Colonic mucosa (tissue), 4 donors: ENCODE measurements around the gene PLTP. TPM values are rescaled to one million over a fixed set of nuclear protein-coding genes. Genes with fewer than 3 reads are reported as not detected.

Experiments
- DNase-seq: peaks from one replicate; pipeline ENCODE4 v3.0.0-alpha.2; 2020
- H3K27ac ChIP-seq: fragments of 200-600 bp; one replicate; pipeline ENCODE4 v1.8.0; 2021
- H3K27me3 ChIP-seq: fragments of 200-600 bp; one replicate; pipeline ENCODE4 v1.8.0; 2021
- H3K36me3 ChIP-seq: fragments of 200-600 bp; one replicate; pipeline ENCODE4 v1.8.0; 2021
- H3K4me1 ChIP-seq: fragments of 200-600 bp; one replicate; pipeline ENCODE4 v1.8.0; 2021; ENCODE audit warnings: mild to moderate bottlenecking
- H3K4me3 ChIP-seq: fragments of 200-600 bp; one replicate; pipeline ENCODE4 v1.8.0; 2021
- H3K9ac ChIP-seq, 2 donors: one replicate each; pipeline ENCODE4 v1.7.0; 2013; ENCODE audit warnings: control low read depth in 2 of 2, low read depth in 2 of 2, low read length in 2 of 2
- H3K9me3 ChIP-seq: fragments of 200-600 bp; one replicate; pipeline ENCODE4 v1.8.0; 2021
- intact Hi-C: fragments of 100-400 bp; cut with DNase I; formaldehyde crosslinking; loops from one replicate; pipeline ENCODE4 v1.14.1; 2022
- total RNA-seq, 2 donors: library from RNA; stranded (reverse); fragmentation: NEBNext Ultra II Directional in 1 of 2; extraction: Animal tissue kit (Norgen Biotek cat#: 25700) in 1 of 2; gene quantifications; one replicate each; pipeline ENCODE4 v1.2.1, GENCODE V29; 2021
- TF ChIP-seq, protein P1 (sequence below): fragments of 200-600 bp; IDR thresholded peaks from one replicate; pipeline ENCODE4 v1.8.0; 2022; ENCODE audit warnings: antibody characterized with exemption, mild to moderate bottlenecking
- donor health status: healthy.
- donor health status: DM: no; HTN: no; CAD: no.
- donor health status: DM: no; HTN: no; CAD: no.

Gene PLTP
- total RNA-seq, 2 donors from 2014 or later: 17.4 to 36.2 TPM

DNA sequence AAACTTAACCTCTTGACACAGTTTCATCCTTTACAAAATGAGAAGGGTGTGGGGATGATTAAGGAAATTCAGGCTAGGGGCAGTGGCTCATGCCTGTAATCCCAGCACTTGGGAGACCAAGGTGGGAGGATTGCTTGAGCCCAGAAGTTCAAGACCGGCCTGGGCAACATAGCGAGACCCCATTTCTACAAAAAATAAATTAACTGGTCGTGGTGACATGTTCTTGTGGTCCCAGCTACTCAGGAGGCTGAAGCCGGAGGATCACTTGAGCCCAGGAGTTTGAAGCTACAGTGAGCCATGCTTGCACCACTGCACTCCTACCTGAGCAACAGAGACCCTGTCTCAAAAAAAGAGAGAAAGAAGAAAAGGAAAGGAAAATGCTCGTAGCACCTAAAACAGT lies 45.5 kb downstream of the PLTP start:
- Histone ChIP-seq H3K9ac (no peak overlapping the region), H3K9me3 (no peaks in the 10 kb centered on the region), H3K4me3 (no peak overlapping the region), H3K27me3 (no peaks in the 10 kb centered on the region), H3K4me1 (no peaks in the 10 kb centered on the region), H3K27ac (peak overlapping the region; percentile 54), H3K36me3 (no peaks in the 10 kb centered on the region)
- DNase-seq: no peak
- TF ChIP-seq, protein P1, sequence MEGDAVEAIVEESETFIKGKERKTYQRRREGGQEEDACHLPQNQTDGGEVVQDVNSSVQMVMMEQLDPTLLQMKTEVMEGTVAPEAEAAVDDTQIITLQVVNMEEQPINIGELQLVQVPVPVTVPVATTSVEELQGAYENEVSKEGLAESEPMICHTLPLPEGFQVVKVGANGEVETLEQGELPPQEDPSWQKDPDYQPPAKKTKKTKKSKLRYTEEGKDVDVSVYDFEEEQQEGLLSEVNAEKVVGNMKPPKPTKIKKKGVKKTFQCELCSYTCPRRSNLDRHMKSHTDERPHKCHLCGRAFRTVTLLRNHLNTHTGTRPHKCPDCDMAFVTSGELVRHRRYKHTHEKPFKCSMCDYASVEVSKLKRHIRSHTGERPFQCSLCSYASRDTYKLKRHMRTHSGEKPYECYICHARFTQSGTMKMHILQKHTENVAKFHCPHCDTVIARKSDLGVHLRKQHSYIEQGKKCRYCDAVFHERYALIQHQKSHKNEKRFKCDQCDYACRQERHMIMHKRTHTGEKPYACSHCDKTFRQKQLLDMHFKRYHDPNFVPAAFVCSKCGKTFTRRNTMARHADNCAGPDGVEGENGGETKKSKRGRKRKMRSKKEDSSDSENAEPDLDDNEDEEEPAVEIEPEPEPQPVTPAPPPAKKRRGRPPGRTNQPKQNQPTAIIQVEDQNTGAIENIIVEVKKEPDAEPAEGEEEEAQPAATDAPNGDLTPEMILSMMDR: no peak
- intact Hi-C loops: no loop called here

DNA sequence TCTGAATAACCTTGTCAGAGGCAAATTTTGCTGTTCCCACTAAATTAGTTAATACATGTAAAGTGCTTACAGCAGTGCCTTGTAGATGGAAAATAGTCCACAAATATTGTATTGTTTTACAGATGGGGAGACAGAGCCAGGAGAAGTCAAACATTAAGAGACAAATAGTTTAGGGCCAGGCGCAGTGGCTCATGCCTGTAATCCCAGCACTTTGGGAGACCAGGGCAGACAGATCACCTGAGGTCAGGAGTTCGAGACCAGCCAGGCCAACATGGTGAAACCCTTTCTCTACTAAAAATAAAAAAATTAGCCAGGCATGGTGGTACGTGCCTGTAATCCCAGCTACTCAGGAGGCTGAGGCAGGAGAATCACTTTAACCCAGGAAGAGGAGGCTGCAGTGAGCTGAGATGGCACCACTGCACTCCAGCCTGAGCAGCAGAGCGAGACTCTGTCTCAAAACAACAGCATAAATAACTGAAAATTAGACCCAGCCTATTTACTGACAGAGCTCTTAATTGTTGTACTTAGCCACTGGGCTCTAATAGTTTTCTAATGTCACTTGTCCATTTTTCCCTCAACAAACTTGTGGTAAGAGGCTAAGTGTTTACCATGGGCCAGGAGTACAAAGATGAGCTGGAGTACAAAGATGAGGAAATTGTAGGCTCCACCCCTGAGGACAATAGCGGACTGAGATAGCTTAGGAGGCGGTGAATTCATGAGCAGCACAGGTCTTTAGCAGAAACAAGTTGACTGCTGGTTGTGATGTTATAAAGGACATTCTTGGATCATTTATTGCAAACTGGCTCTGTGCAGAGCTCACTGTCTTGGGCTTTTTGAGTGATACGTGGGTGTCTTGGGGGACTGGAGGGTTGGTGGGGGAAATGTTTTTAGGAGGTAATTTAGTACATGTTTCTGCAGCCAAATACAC lies 48.1 kb downstream of the PLTP start:
- DNase-seq: peak; percentile 44

DNA sequence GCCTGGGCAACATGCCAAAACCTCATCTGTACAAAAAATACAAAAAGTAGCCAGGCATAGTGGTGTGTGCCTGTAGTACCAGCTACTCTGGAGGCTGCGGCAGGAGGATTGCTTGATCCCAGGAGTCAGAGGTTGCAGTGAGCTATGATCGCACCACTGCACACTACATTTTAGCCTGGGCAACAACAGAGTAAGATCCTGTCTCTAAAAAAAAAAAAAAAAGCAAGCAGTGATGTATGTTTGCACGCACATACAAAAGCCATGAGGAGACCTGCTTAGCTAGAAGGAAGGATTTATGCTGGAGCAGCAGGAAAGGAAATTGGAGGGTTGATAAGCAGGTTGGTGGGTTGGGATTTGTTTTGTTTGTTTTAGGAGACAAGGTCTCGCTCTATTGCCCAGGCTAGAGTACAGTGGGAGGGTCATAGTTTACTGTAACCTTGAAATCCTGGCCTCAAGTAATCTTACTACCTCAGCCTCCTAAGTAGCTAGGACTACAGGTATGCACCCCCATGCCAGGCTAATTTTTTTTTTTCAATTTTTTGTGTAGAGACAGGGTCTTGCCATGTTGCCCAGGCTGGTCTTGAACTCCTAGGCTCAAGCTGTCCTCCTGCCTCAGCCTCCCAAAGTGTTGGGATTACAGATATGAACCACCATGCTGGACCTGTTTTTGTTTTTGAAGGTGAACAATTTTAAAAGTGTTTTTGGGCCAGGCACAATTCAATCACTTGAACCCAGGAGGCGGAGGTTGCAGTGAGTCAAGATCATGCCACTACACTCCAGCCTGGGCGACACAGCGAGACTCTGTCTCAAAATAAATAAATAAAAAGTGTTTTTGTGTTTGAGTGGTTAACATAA lies 50.5 kb downstream of the PLTP start:
- intact Hi-C loops: no loop called here
- no peak overlapping the region for H3K4me3 ChIP-seq
- H3K27me3 ChIP-seq: no peaks in the 10 kb centered on the region
- H3K36me3 ChIP-seq: no peaks in the 10 kb centered on the region
- TF ChIP-seq, protein P1: no peak
- H3K9ac ChIP-seq: no peak overlapping the region
- peaks cover 11% of the 10 kb centered on the region for H3K4me1 ChIP-seq
- DNase-seq: peak; percentile 35
- no peaks in the 10 kb centered on the region for H3K9me3 ChIP-seq
- H3K27ac ChIP-seq: peak overlapping the region; percentile 53

More for the DNA sequence above, 48.1 kb downstream of the PLTP start:
- intact Hi-C loops: no loop called here
- Histone ChIP-seq H3K4me3 (no peak overlapping the region), H3K9ac (no peak overlapping the region), H3K36me3 (no peaks in the 10 kb centered on the region), H3K9me3 (no peaks in the 10 kb centered on the region), H3K27ac (peak overlapping the region; percentile 53), H3K27me3 (no peaks in the 10 kb centered on the region), H3K4me1 (peaks cover 6% of the 10 kb centered on the region)
- TF ChIP-seq, protein P1: no peak

DNA sequence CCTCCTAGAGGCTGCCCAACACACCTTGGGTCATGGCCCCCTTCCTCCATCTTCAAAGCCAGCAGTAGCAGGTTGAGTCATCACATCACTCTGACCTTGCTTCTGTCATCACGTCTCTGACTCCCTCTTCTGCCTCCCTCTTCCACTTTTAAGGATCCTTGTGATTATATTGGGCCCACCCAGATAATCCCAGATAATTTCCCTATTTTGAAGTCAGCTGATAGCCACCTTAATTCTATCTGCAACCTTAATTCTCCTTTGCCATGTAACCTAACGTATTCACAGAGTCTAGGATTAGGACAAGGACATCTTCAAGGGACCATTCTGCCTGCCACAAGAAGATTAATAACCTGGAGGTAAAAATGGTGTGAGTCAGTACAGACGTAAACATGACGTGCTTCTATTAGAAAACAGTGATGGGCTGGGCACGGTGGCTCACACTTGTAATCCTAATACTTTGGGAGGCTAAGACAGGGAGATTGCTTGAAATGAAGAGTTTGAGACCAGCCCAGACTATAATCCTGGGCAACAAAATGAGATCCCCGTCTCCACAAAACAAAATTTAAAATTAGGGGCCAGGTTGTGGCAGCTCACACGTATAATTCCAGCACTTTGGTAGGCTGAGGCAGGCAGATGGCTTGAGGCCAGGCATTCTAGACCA lies 51.3 kb downstream of the PLTP start:
- no peak for DNase-seq
- no peak overlapping the region for H3K4me3 ChIP-seq
- no peaks in the 10 kb centered on the region for H3K36me3 ChIP-seq
- H3K4me1 ChIP-seq: peaks cover 17% of the 10 kb centered on the region
- TF ChIP-seq, protein P1: no peak
- no peak overlapping the region for H3K9ac ChIP-seq
- intact Hi-C loops: no loop called here
- no peaks in the 10 kb centered on the region for H3K9me3 ChIP-seq
- H3K27ac ChIP-seq: peak overlapping the region; percentile 53
- H3K27me3 ChIP-seq: no peaks in the 10 kb centered on the region

DNA sequence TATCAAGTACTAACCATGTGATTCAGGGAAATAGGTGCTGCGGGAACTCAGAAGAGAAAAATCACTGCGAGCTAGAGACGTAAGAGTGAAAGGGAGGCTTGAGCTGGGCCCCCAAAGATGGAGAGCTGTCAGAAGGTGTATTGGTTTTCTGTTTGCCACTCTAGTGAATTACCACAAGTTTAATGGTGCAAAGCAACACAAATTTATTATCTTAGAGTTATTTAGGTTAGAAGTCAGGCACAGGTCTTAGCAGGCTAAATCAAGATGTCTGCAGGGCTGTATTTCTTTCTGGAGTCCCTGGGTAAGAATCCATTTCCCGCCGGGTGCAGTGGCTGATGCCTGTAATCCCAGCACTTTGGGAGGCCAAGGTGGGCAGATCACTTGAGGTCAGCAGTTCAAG lies 52.0 kb downstream of the PLTP start:
- no peak for DNase-seq
- Histone ChIP-seq H3K36me3 (no peaks in the 10 kb centered on the region), H3K27me3 (no peaks in the 10 kb centered on the region), H3K4me3 (no peak overlapping the region), H3K9ac (no peak overlapping the region), H3K4me1 (peaks cover 17% of the 10 kb centered on the region), H3K9me3 (no peaks in the 10 kb centered on the region), H3K27ac (no peak overlapping the region)
- TF ChIP-seq, protein P1: no peak
- intact Hi-C loops: no loop called here
